A549 (cell line): Measurements from ENCODE around the gene ALB. TPM values are rescaled to one million over a fixed set of nuclear protein-coding genes. Genes with fewer than 3 reads are reported as not detected.

Source experiments
- ATAC-seq, 2 experiments: fragments of 200-7000 bp in 1 of 2; fragments of >200 bp in 1 of 2; cut with Nextera tagmentation in 1 of 2; cut with Tn5 transposase in 1 of 2; 3 replicates each; pipeline versions ENCODE4 v1.8.0 to v1.9.1; 2018 to 2020; ENCODE audit warnings: mild to moderate bottlenecking in 1 of 2, moderate library complexity in 1 of 2
- CTCF ChIA-PET: fragments of 300-600 bp; sonication (Branson Sonifier 250); formaldehyde crosslinking; extraction: SDS; loops from one replicate; lab custom pipeline; 2021; ENCODE audit warnings: antibody characterized with exemption, inconsistent platforms; lab: Yijun Ruan, JAX
- POLR2A ChIA-PET: fragments of 350-600 bp; formaldehyde crosslinking; extraction: SDS; loops from one replicate; lab custom pipeline; 2021; ENCODE audit warnings: antibody characterized with exemption, inconsistent platforms; lab: Yijun Ruan, JAX
- DNase-seq, 2 experiments: peaks; one replicate each; pipeline versions ENCODE4 v3.0.0 to v3.0.0-alpha.2; 2011 to 2016; ENCODE audit warnings: low read depth in 1 of 2, low spot score in 1 of 2
- FAIRE-seq: peaks from 2 replicates; lab custom pipeline; 2011; peaks lifted over from hg19 to GRCh38; lab: Jason Lieb, UNC
- H3K27ac ChIP-seq, 2 experiments: fragments of >200 bp; sonication (Bioruptor Twin); formaldehyde crosslinking; 3 replicates each; pipeline ENCODE4 v1.5.1; 2016 to 2017
- H3K4me1 ChIP-seq: fragments of >200 bp; sonication (Bioruptor Twin); formaldehyde crosslinking; 3 replicates; pipeline ENCODE4 v1.6.1; 2016
- H3K4me2 ChIP-seq: fragments of >200 bp; sonication (Bioruptor Twin); formaldehyde crosslinking; 3 replicates; pipeline ENCODE4 v1.6.1; 2016
- H3K4me3 ChIP-seq: fragments of >200 bp; sonication (Bioruptor Twin); formaldehyde crosslinking; 3 replicates; pipeline ENCODE4 v1.5.1; 2016
- H3K9me3 ChIP-seq: fragments of >200 bp; sonication (Bioruptor Twin); formaldehyde crosslinking; 3 replicates; pipeline ENCODE4 v1.6.1; 2016
- CBX2 ChIP-seq: fragments of 200-600 bp; sonication (generic); IDR thresholded peaks from 2 replicates; pipeline ENCODE4 v1.6.1; 2016; ENCODE audit warnings: low read depth, mild to moderate bottlenecking, borderline replicate concordance
- EP300 ChIP-seq, 2 experiments: fragments of >200 bp; sonication (Bioruptor Twin); formaldehyde crosslinking; IDR thresholded peaks; 2 replicates in 1 of 2; 3 replicates in 1 of 2; pipeline ENCODE4 v1.6.1; 2016 to 2017
- ESRRA ChIP-seq: fragments of 150-350 bp; IDR thresholded peaks from 2 replicates; pipeline ENCODE4 v1.6.1; 2014; ENCODE audit warnings: mild to moderate bottlenecking, low read length, borderline replicate concordance
- FOXS1 ChIP-seq: fragments of 250-450 bp; sonication (Bioruptor Pico); IDR thresholded peaks from 2 replicates; pipeline ENCODE4 v1.5.0; 2020; ENCODE audit warnings: mild to moderate bottlenecking, moderate library complexity
- HOXB13 ChIP-seq: fragments of 250-450 bp; sonication (Bioruptor Pico); IDR thresholded peaks from 2 replicates; pipeline ENCODE4 v1.5.0; 2020; ENCODE audit warnings: low read depth, mild to moderate bottlenecking, moderate library complexity
- JUN ChIP-seq, 2 experiments: fragments of >200 bp; sonication (Bioruptor Twin); formaldehyde crosslinking; IDR thresholded peaks; 2 replicates in 1 of 2; 3 replicates in 1 of 2; pipeline ENCODE4 v1.6.1; 2016 to 2017
- KDM1A ChIP-seq: fragments of 200-600 bp; sonication (generic); IDR thresholded peaks from 2 replicates; pipeline ENCODE4 v1.6.1; 2016; ENCODE audit warnings: low read depth, mild to moderate bottlenecking
- NPAS2 ChIP-seq: fragments of 250-450 bp; sonication (Bioruptor Pico); IDR thresholded peaks from 2 replicates; pipeline ENCODE4 v1.8.0; 2022; ENCODE audit warnings: mild to moderate bottlenecking, moderate library complexity, borderline replicate concordance
- NR3C1 ChIP-seq: fragments of >200 bp; sonication (Bioruptor Twin); formaldehyde crosslinking; IDR thresholded peaks from 3 replicates; pipeline ENCODE4 v1.6.1; 2017
- POLR2AphosphoS2 ChIP-seq: conservative IDR thresholded peaks from 2 replicates; pipeline ENCODE4 v1.6.1; 2012; ENCODE audit warnings: low read length, improper control_type of control experiment, inconsistent platforms
- RARB ChIP-seq: fragments of 250-450 bp; sonication (Bioruptor Pico); IDR thresholded peaks from 2 replicates; pipeline ENCODE4 v1.8.0; 2021; ENCODE audit warnings: mild to moderate bottlenecking, moderate library complexity
- RFX5 ChIP-seq: fragments of 450-650 bp; IDR thresholded peaks from 2 replicates; pipeline ENCODE4 v1.7.1; 2014; ENCODE audit warnings: antibody characterized with exemption, mild to moderate bottlenecking, moderate library complexity
- RNF2 ChIP-seq: fragments of 200-600 bp; sonication (generic); IDR thresholded peaks from 2 replicates; pipeline ENCODE4 v1.6.1; 2016; ENCODE audit warnings: low read depth, mild to moderate bottlenecking, antibody characterized with exemption, moderate library complexity, borderline replicate concordance
- ZSCAN20 ChIP-seq: fragments of 250-450 bp; sonication (Bioruptor Pico); IDR thresholded peaks from 2 replicates; pipeline ENCODE4 v1.8.0; 2022; ENCODE audit warnings: mild to moderate bottlenecking, moderate library complexity
- WGBS: methylation state at CpG from one replicate; pipeline ENCODE4 v1.1.6; 2017; ENCODE audit errors: missing lambda C conversion rate; 5-methylcytosine and 5-hydroxymethylcytosine counted together
- polyA plus RNA-seq, 4 experiments: library from polyadenylated mRNA; depleted of rRNA in 3 of 4; stranded (reverse); fragments of >200 nt; fragmentation: RNase III in 1 of 4; extraction: RNeasy Plus Mini Kit Qiagen cat#74134 plus additional on column Dnase treatment in 1 of 4; gene quantifications; 2 replicates in 3 of 4; 3 replicates in 1 of 4; pipeline ENCODE4 v1.2.3, GENCODE V29; 2011 to 2017
- TF ChIP-seq, protein P1 (sequence below): fragments of 200-600 bp; sonication (generic); IDR thresholded peaks from 2 replicates; pipeline ENCODE4 v1.6.1; 2016; ENCODE audit warnings: antibody characterized with exemption, mild to moderate bottlenecking, moderate library complexity
- TF ChIP-seq, protein P2 (sequence below): IDR thresholded peaks from 2 replicates; pipeline ENCODE4 v1.6.1; 2012
- TF ChIP-seq, protein P3 (sequence below): IDR thresholded peaks from 2 replicates; pipeline ENCODE4 v1.6.1; 2012
- TF ChIP-seq, protein P4 (sequence below): fragments of >200 bp; sonication (Bioruptor Twin); formaldehyde crosslinking; IDR thresholded peaks from 3 replicates; pipeline ENCODE4 v1.6.1; 2016
- TF ChIP-seq, protein P5 (sequence below): fragments of 450-650 bp; IDR thresholded peaks from 2 replicates; pipeline ENCODE4 v1.6.1; 2014; ENCODE audit warnings: antibody characterized with exemption

The ALB gene
- polyA plus RNA-seq, 2 of the 4 experiments (the other 2 are of a cell fraction): 0.10 to 0.25 TPM

DNA sequence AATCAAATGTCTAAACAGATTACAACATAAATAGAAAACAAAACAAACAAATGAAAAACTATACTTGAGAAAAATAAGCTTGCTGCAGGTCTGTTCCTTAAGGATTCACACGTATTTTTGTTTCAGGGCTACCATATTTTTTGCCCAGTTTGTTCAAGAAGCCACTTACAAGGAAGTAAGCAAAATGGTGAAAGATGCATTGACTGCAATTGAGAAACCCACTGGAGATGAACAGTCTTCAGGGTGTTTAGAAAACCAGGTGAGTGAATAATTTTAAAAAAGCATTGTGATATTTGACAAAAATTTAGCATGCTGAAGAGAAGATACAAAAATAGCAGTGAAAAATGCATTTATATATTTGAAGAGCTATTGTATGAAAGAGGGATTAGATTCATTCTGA, 34.0 kb downstream of the ALB start:
- no peaks in the 10 kb centered on the region for H3K9me3 ChIP-seq
- ChIA-PET POLR2A (no interaction called here), CTCF (interaction anchor here (1.0 to 1.5 kb wide), 2 partner anchors 13 to 97 kb away, joined by 3 to 4 read pairs; no protein-coding TSS in a partner anchor)
- H3K4me3 ChIP-seq: no peak overlapping the region
- H3K4me2 ChIP-seq: no peak overlapping the region
- DNase-seq (no peak), FAIRE-seq (no peak)
- H3K4me1 ChIP-seq: peaks cover 8% of the 10 kb centered on the region; the same call in 2 of the 3 replicates
- H3K27ac ChIP-seq: no peak overlapping the region
- TF ChIP-seq, protein P1, sequence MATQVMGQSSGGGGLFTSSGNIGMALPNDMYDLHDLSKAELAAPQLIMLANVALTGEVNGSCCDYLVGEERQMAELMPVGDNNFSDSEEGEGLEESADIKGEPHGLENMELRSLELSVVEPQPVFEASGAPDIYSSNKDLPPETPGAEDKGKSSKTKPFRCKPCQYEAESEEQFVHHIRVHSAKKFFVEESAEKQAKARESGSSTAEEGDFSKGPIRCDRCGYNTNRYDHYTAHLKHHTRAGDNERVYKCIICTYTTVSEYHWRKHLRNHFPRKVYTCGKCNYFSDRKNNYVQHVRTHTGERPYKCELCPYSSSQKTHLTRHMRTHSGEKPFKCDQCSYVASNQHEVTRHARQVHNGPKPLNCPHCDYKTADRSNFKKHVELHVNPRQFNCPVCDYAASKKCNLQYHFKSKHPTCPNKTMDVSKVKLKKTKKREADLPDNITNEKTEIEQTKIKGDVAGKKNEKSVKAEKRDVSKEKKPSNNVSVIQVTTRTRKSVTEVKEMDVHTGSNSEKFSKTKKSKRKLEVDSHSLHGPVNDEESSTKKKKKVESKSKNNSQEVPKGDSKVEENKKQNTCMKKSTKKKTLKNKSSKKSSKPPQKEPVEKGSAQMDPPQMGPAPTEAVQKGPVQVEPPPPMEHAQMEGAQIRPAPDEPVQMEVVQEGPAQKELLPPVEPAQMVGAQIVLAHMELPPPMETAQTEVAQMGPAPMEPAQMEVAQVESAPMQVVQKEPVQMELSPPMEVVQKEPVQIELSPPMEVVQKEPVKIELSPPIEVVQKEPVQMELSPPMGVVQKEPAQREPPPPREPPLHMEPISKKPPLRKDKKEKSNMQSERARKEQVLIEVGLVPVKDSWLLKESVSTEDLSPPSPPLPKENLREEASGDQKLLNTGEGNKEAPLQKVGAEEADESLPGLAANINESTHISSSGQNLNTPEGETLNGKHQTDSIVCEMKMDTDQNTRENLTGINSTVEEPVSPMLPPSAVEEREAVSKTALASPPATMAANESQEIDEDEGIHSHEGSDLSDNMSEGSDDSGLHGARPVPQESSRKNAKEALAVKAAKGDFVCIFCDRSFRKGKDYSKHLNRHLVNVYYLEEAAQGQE: no peak
- TF ChIP-seq JUN (IDR thresholded peaks at IDR 0.05): no peak
- no peak for TF ChIP-seq FOXS1 (CRISPR knock-in tag)
- TF ChIP-seq, protein P2, sequence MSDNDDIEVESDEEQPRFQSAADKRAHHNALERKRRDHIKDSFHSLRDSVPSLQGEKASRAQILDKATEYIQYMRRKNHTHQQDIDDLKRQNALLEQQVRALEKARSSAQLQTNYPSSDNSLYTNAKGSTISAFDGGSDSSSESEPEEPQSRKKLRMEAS: no peak
- TF ChIP-seq, all 56 proteins: peak for 0
- ATAC-seq: no peak
- 62% methylated on average over 1 of the region's 1 CpG for WGBS

DNA sequence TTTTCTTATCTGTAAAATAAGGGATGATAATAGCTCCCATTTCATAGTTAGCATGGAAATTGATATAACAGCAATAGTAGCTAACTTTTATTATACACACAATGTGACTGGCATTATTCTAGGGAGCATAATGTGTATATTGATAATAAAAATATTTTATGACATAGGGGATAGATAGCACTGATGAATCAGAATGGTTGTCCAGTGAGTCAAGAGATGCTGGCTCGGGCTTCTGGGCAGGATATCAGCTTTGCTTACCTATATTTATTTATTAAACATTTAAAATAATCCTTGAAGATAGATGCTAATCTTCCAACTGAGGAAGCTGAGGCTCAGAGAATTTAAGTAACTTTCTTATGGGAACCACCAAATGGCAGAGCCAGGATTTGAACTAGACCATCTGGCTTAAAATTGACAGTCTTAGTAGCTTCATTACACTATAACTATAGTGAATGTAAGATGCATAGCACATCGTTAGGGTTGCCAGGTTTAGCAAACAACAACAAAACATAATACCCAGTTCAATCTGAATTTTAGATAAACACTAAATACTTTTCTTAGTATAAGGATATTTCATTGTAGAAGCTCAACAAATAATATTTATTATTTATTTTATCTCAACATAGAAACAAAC, 34.6 kb downstream of the ALB start:
- 18% methylated on average over 2 of the region's 2 CpGs for WGBS
- no peak overlapping the region for H3K4me3 ChIP-seq
- TF ChIP-seq ESRRA (no peak), RARB (CRISPR knock-in tag) (no peak), POLR2AphosphoS2 (no peak), KDM1A (no peak), EP300 (IDR thresholded peaks at IDR 0.05) (no peak), RNF2 (no peak)
- TF ChIP-seq, protein P3, sequence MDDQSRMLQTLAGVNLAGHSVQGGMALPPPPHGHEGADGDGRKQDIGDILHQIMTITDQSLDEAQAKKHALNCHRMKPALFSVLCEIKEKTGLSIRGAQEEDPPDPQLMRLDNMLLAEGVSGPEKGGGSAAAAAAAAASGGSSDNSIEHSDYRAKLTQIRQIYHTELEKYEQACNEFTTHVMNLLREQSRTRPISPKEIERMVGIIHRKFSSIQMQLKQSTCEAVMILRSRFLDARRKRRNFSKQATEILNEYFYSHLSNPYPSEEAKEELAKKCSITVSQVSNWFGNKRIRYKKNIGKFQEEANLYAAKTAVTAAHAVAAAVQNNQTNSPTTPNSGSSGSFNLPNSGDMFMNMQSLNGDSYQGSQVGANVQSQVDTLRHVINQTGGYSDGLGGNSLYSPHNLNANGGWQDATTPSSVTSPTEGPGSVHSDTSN: no peak
- TF ChIP-seq, all 56 proteins: peak for 0
- H3K4me1 ChIP-seq: peaks cover 8% of the 10 kb centered on the region; the same call in 2 of the 3 replicates
- no peak overlapping the region for H3K4me2 ChIP-seq
- H3K27ac ChIP-seq: no peak overlapping the region
- DNase-seq (no peak), ATAC-seq (no peak), FAIRE-seq (no peak)
- ChIA-PET CTCF (interaction anchor here (1.0 to 1.5 kb wide), 2 partner anchors 14 to 97 kb away, joined by 3 to 4 read pairs; no protein-coding TSS in a partner anchor), POLR2A (no interaction called here)
- H3K9me3 ChIP-seq: no peaks in the 10 kb centered on the region

DNA sequence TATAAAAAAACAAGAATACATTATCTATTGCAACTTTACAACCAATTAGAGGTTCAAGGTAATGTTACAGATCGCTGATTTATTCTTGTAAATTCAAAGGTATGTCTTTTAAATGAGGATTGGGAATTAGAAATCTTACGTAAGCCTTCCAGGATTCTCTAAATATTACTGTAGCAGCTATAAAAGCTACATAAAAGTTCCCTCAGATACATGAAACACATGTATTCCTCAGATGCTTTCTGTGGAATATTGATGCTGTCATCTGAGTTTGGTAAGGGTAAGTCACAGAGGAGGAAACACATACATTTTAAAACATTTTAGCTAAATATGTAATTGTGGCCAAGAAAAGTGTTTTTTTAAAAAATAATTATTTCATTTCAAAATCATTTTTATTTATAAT, 35.4 kb downstream of the ALB start:
- Histone ChIP-seq H3K27ac (no peak overlapping the region), H3K4me2 (no peak overlapping the region), H3K4me1 (peaks cover 8% of the 10 kb centered on the region; the same call in 2 of the 3 replicates), H3K4me3 (no peak overlapping the region), H3K9me3 (no peaks in the 10 kb centered on the region)
- 61% methylated on average over 2 of the region's 2 CpGs for WGBS
- POLR2A ChIA-PET: no interaction called here
- CTCF ChIA-PET: interaction anchor here (1.5 kb wide), 1 partner anchor 98 kb away, joined by 4 read pairs; no protein-coding TSS in a partner anchor
- no peak for ATAC-seq
- DNase-seq: no peak
- FAIRE-seq: no peak
- TF ChIP-seq, protein P4, sequence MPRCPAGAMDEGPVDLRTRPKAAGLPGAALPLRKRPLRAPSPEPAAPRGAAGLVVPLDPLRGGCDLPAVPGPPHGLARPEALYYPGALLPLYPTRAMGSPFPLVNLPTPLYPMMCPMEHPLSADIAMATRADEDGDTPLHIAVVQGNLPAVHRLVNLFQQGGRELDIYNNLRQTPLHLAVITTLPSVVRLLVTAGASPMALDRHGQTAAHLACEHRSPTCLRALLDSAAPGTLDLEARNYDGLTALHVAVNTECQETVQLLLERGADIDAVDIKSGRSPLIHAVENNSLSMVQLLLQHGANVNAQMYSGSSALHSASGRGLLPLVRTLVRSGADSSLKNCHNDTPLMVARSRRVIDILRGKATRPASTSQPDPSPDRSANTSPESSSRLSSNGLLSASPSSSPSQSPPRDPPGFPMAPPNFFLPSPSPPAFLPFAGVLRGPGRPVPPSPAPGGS: no peak
- TF ChIP-seq NR3C1: no peak
- TF ChIP-seq HOXB13: no peak
- TF ChIP-seq, protein P5, sequence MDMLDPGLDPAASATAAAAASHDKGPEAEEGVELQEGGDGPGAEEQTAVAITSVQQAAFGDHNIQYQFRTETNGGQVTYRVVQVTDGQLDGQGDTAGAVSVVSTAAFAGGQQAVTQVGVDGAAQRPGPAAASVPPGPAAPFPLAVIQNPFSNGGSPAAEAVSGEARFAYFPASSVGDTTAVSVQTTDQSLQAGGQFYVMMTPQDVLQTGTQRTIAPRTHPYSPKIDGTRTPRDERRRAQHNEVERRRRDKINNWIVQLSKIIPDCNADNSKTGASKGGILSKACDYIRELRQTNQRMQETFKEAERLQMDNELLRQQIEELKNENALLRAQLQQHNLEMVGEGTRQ: no peak
- no peak for TF ChIP-seq ZSCAN20 (CRISPR knock-in tag)
- TF ChIP-seq, protein P3: no peak
- no peak for TF ChIP-seq RFX5
- TF ChIP-seq NPAS2 (CRISPR knock-in tag): no peak
- no peak for TF ChIP-seq CBX2
- no peak for TF ChIP-seq KDM1A
- no peak for TF ChIP-seq RARB (CRISPR knock-in tag)
- TF ChIP-seq, protein P1: no peak
- no peak for TF ChIP-seq POLR2AphosphoS2
